GM21529 (cell line): Measurements from ENCODE around the gene PCSK5.
"Not testable (repeated sequence)": the region's sequence is repeated elsewhere in the genome, so short reads cannot be mapped to it uniquely, and the experiment has no call there.

Experiments used
- ATAC-seq: cut with Tn5 transposase; IDR thresholded peaks from one replicate; pipeline ENCODE4 v1.9.1; 2021; ENCODE audit not compliant: unreplicated experiment

The PCSK5 gene

GRCh38 chr9:75889577-75889976, 896 bp upstream of the PCSK5 start:
- no peak for ATAC-seq

GRCh38 chr9:75889977-75890471, 449 bp upstream of the PCSK5 start:
- ATAC-seq: no peak

- ATAC-seq: no peak
These were observed 836 bp downstream of the PCSK5 start for GRCh38 chr9:75891277-75891741.

GRCh38 chr9:75891771-75892215, 1.3 kb downstream of the PCSK5 start:
- no peak for ATAC-seq

GRCh38 chr9:75892216-75892911, 1.9 kb downstream of the PCSK5 start:
- ATAC-seq: no peak

- ATAC-seq: no peak
These were observed 2.6 kb downstream of the PCSK5 start for GRCh38 chr9:75893106-75893505.

GRCh38 chr9:75894566-75894965, 4.1 kb downstream of the PCSK5 start:
- no peak for ATAC-seq

- no peak for ATAC-seq
These were observed 4.6 kb downstream of the PCSK5 start for GRCh38 chr9:75895112-75895511.

- no peak for ATAC-seq
These were observed 5.7 kb downstream of the PCSK5 start for GRCh38 chr9:75896193-75896592.

- not testable (repeated sequence) for ATAC-seq
These were observed 10.5 kb downstream of the PCSK5 start for GRCh38 chr9:75900893-75901524.

- ATAC-seq: no peak
These were observed 13.4 kb downstream of the PCSK5 start for GRCh38 chr9:75903785-75904360.

- ATAC-seq: no peak
These were observed 13.9 kb downstream of the PCSK5 start for GRCh38 chr9:75904364-75904763.

- ATAC-seq: no peak
These were observed 16.1 kb downstream of the PCSK5 start for GRCh38 chr9:75906531-75906930.

- ATAC-seq: no peak
These were observed 16.9 kb downstream of the PCSK5 start for GRCh38 chr9:75907329-75907728.

- ATAC-seq: no peak
These were observed 17.4 kb downstream of the PCSK5 start for GRCh38 chr9:75907923-75908322.

GRCh38 chr9:75909776-75910175, 19.3 kb downstream of the PCSK5 start:
- ATAC-seq: no peak

GRCh38 chr9:75910731-75911130, 20.3 kb downstream of the PCSK5 start:
- no peak for ATAC-seq

GRCh38 chr9:75911390-75911789, 20.9 kb downstream of the PCSK5 start:
- ATAC-seq: no peak

- no peak for ATAC-seq
These were observed 22.5 kb downstream of the PCSK5 start for GRCh38 chr9:75912951-75913350.

GRCh38 chr9:75914002-75914401, 23.5 kb downstream of the PCSK5 start:
- no peak for ATAC-seq

GRCh38 chr9:75914883-75915452, 24.5 kb downstream of the PCSK5 start:
- ATAC-seq: no peak

GRCh38 chr9:75918154-75918553, 27.7 kb downstream of the PCSK5 start:
- no peak for ATAC-seq
